PC-3 (cell line): ENCODE measurements around the gene CLN6. TPM values are rescaled to one million over a fixed set of nuclear protein-coding genes. Genes with fewer than 3 reads are reported as not detected.

Source experiments
- ATAC-seq: fragments of 200-7000 bp; cut with Tn5 transposase; 2 replicates; pipeline ENCODE4 v1.9.1; 2020; ENCODE audit warnings: mild to moderate bottlenecking, moderate library complexity
- BruUV-seq: library from RNA; stranded (reverse); fragments of 400-500 nt; replicated peaks from 2 replicates; lab custom pipeline; 2021; lab: Mats Ljungman, UMichigan
- CTCF ChIA-PET: fragments of 300-600 bp; sonication (Branson Sonifier 250); formaldehyde crosslinking; loops from one replicate; lab custom pipeline; 2022; ENCODE audit warnings: antibody characterized with exemption; lab: Charles Lee
- POLR2A ChIA-PET: fragments of 300-600 bp; sonication (Branson Sonifier 250); formaldehyde crosslinking; loops from one replicate; lab custom pipeline; 2022; ENCODE audit warnings: antibody characterized with exemption; ENCODE audit not compliant: unreplicated experiment; lab: Charles Lee
- DNase-seq: peaks from one replicate; pipeline ENCODE4 v3.0.0-alpha.2; 2015
- H2AFZ ChIP-seq: fragments of 300-600 bp; sonication (generic); 2 replicates; pipeline ENCODE4 v1.6.0; 2016; ENCODE audit warnings: antibody characterized with exemption, low read length
- H3F3A ChIP-seq: fragments of 300-600 bp; sonication (generic); one replicate; pipeline ENCODE4 v1.6.0; 2017; ENCODE audit warnings: antibody characterized with exemption, low read length, control low read depth, mild to moderate bottlenecking; ENCODE audit not compliant: unreplicated experiment
- H3K27ac ChIP-seq: fragments of 300-600 bp; sonication (generic); 2 replicates; pipeline ENCODE4 v1.5.1; 2016; ENCODE audit warnings: mild to moderate bottlenecking, low read length
- H3K27me3 ChIP-seq: fragments of 300-600 bp; sonication (generic); 2 replicates; pipeline ENCODE4 v1.6.1; 2016; ENCODE audit warnings: low read length, mixed read lengths
- H3K36me3 ChIP-seq: fragments of 300-600 bp; sonication (generic); 2 replicates; pipeline ENCODE4 v1.6.1; 2016; ENCODE audit warnings: low read depth, mixed run types, low read length, mixed read lengths
- H3K4me1 ChIP-seq: fragments of 300-600 bp; sonication (generic); 2 replicates; pipeline ENCODE4 v1.5.1; 2016; ENCODE audit warnings: low read length; ENCODE audit not compliant: insufficient read depth
- H3K4me2 ChIP-seq: fragments of 300-600 bp; sonication (generic); 2 replicates; pipeline ENCODE4 v1.6.0; 2016; ENCODE audit warnings: low read length
- H3K4me3 ChIP-seq: fragments of 300-600 bp; sonication (generic); 2 replicates; pipeline ENCODE4 v1.5.1; 2016; ENCODE audit warnings: mild to moderate bottlenecking, low read length, mixed read lengths
- H3K79me2 ChIP-seq: fragments of 300-600 bp; sonication (generic); 2 replicates; pipeline ENCODE4 v1.6.1; 2017; ENCODE audit warnings: low read length, mixed read lengths
- H3K9ac ChIP-seq: fragments of 300-600 bp; sonication (generic); 2 replicates; pipeline ENCODE4 v1.6.0; 2016; ENCODE audit warnings: mild to moderate bottlenecking, low read length
- H3K9me2 ChIP-seq: fragments of 300-600 bp; sonication (generic); replicated peaks from 2 replicates; pipeline ENCODE4 v1.6.1; 2016; ENCODE audit warnings: mixed run types, low read length, mixed read lengths
- H3K9me3 ChIP-seq: fragments of 300-600 bp; sonication (generic); 2 replicates; pipeline ENCODE4 v1.6.1; 2016; ENCODE audit warnings: low read length, mixed read lengths
- H4K20me1 ChIP-seq: fragments of 300-600 bp; sonication (generic); 2 replicates; pipeline ENCODE4 v1.6.1; 2016; ENCODE audit warnings: low read length, mixed read lengths
- CTCF ChIP-seq: fragments of 300-600 bp; sonication (generic); conservative IDR thresholded peaks from 2 replicates; pipeline ENCODE4 v1.5.1; 2017; ENCODE audit warnings: antibody characterized with exemption, low read depth, mild to moderate bottlenecking, low read length
- EZH2 ChIP-seq: fragments of 300-600 bp; sonication (generic); IDR thresholded peaks from one replicate; pipeline ENCODE4 v1.6.1; 2017; ENCODE audit warnings: antibody characterized with exemption, mild to moderate bottlenecking, low read length; ENCODE audit not compliant: unreplicated experiment
- EZH2phosphoT487 ChIP-seq: fragments of 300-600 bp; sonication (generic); IDR thresholded peaks from 2 replicates; pipeline ENCODE4 v1.6.1; 2018; ENCODE audit warnings: mild to moderate bottlenecking, antibody characterized with exemption, low read length, borderline replicate concordance
- intact Hi-C: fragments of 100-400 bp; cut with micrococcal nuclease; formaldehyde crosslinking; loops from 2 replicates; pipeline ENCODE4 v1.9.0; 2023
- total RNA-seq: library from RNA; depleted of rRNA; stranded (reverse); fragments of >200 nt; gene quantifications from 2 replicates; pipeline ENCODE4 v1.2.3, GENCODE V29; 2014

CLN6 gene
- total RNA-seq, 1 experiment from 2014 or later: 33.4 TPM

GRCh38 chr15:68197661-68198437 lies 31.7 kb downstream of the CLN6 start:
- Histone ChIP-seq H3K79me2 (no peaks in the 10 kb centered on the region), H3K9ac (no peak overlapping the region), H3K4me2 (no peak overlapping the region), H3K27me3 (no peaks in the 10 kb centered on the region), H4K20me1 (no peaks in the 10 kb centered on the region), H3F3A (no peaks in the 10 kb centered on the region), H3K9me3 (no peaks in the 10 kb centered on the region), H3K4me3 (no peak overlapping the region), H3K36me3 (peaks cover 11% of the 10 kb centered on the region; the same call in 1 of the 2 replicates), H3K4me1 (no peaks in the 10 kb centered on the region), H3K27ac (no peak overlapping the region), H2AFZ (no peak overlapping the region), H3K9me2 (no peaks in the 10 kb centered on the region)
- ATAC-seq: no peak
- intact Hi-C loops: no loop called here
- ChIA-PET POLR2A (no interaction called here), CTCF (no interaction called here)
- DNase-seq: no peak
- TF ChIP-seq CTCF (no peak), EZH2 (no peak)
- no TSS peak for BruUV-seq

- Histone ChIP-seq H3K36me3 (peaks cover 15% of the 10 kb centered on the region), H3K27me3 (no peaks in the 10 kb centered on the region), H3K9me3 (no peaks in the 10 kb centered on the region), H4K20me1 (no peaks in the 10 kb centered on the region), H3K9ac (no peak overlapping the region), H3K4me2 (no peak overlapping the region), H3K4me1 (no peaks in the 10 kb centered on the region), H3K9me2 (no peaks in the 10 kb centered on the region), H2AFZ (no peak overlapping the region), H3K79me2 (no peaks in the 10 kb centered on the region), H3K4me3 (no peak overlapping the region), H3F3A (no peaks in the 10 kb centered on the region), H3K27ac (no peak overlapping the region)
- ChIA-PET CTCF (no interaction called here), POLR2A (no interaction called here)
- DNase-seq (no peak), ATAC-seq (no peak)
- intact Hi-C loops: no loop called here
- TF ChIP-seq EZH2phosphoT487 (no peak), EZH2 (no peak), CTCF (no peak)
- no TSS peak for BruUV-seq
These were observed 32.4 kb downstream of the CLN6 start for GRCh38 chr15:68197170-68197492.

- no peaks in the 10 kb centered on the region for H3K9me2 ChIP-seq
- no peak for ATAC-seq
- no peak overlapping the region for H3K9ac ChIP-seq
- H3K27ac ChIP-seq: no peak overlapping the region
- H3K27me3 ChIP-seq: no peaks in the 10 kb centered on the region
- no peak for TF ChIP-seq EZH2phosphoT487
- TF ChIP-seq CTCF: no peak
- no peak for TF ChIP-seq EZH2
- BruUV-seq: no TSS peak
- CTCF ChIA-PET: interaction anchor here (0.6 kb wide), 1 partner anchor 110 kb away, joined by 6 read pairs; no protein-coding TSS in a partner anchor
- H2AFZ ChIP-seq: no peak overlapping the region
- no peaks in the 10 kb centered on the region for H3K9me3 ChIP-seq
- no peaks in the 10 kb centered on the region for H3K4me1 ChIP-seq
- no peak overlapping the region for H3K4me2 ChIP-seq
- H4K20me1 ChIP-seq: no peaks in the 10 kb centered on the region
- POLR2A ChIA-PET: no interaction called here
- no peak for DNase-seq
- no peaks in the 10 kb centered on the region for H3K79me2 ChIP-seq
- no peak overlapping the region for H3K4me3 ChIP-seq
- intact Hi-C loops: no loop called here
- no peaks in the 10 kb centered on the region for H3F3A ChIP-seq
- H3K36me3 ChIP-seq: peaks cover 19% of the 10 kb centered on the region
These were observed 32.9 kb downstream of the CLN6 start for GRCh38 chr15:68196445-68197169.
